GM18519 (cell line): ENCODE results near the gene MAFF.
"Not testable (repeated sequence)": the region's sequence is repeated elsewhere in the genome, so short reads cannot be mapped to it uniquely, and the experiment has no call there.

ENCODE experiments used
- ATAC-seq: cut with Tn5 transposase; IDR thresholded peaks from one replicate; pipeline ENCODE4 v1.9.1; 2021; ENCODE audit warnings: mild to moderate bottlenecking, moderate library complexity; ENCODE audit not compliant: unreplicated experiment, low FRiP score

MAFF gene

GRCh38 chr22:38221908-38222796, 20.4 kb downstream of the MAFF start:
- no peak for ATAC-seq

DNA sequence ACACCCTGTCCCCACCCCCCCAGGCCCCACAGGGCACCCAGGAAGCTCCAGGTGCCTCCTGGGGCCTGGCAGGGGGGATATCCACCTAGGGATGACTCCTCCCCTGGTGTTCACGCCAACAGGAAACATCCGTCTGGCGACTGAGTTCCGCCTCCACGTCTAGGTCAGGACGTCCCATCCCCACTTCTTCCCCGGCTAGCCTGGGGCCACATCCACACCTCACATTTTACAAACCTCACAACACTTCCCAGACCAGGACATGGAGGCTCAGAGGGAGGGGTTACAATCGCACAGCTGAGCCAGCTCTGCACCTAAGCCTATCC, 21.0 kb downstream of the MAFF start:
- no peak for ATAC-seq

DNA sequence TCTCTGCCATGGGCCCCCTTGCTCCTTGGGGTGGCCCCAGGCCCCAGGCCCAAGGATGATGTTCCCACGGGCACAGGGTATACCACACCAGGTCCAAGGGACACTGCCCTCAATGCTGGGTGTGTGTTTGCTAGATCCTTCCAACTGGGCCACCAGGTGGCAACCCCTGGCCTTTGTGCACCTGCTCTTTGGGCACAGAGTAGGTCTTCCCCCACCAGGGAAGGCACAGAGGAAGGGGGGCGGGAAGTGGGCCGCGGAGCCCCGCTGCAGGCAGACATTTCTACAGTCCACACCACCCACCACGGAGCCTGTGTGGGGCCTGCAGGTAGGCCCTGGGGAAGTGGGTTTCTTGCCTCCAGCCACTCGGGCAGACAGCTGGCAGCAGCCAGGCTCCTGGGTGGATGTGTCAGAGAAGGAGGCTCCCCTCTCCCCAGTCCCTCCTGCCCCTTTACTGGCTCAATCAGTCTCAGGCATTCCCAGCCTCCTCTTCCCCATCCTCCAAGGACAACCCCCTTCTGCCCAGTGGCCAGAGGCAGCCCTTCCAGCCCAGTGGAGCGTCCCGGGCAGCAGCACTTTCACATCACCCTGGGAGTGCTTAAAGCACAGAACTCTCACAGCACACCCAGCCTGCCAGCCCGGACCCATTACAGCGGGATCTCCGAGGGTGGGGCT, 21.6 kb downstream of the MAFF start:
- ATAC-seq: no peak

GRCh38 chr22:38226853-38227649, 25.3 kb downstream of the MAFF start:
- no peak for ATAC-seq

DNA sequence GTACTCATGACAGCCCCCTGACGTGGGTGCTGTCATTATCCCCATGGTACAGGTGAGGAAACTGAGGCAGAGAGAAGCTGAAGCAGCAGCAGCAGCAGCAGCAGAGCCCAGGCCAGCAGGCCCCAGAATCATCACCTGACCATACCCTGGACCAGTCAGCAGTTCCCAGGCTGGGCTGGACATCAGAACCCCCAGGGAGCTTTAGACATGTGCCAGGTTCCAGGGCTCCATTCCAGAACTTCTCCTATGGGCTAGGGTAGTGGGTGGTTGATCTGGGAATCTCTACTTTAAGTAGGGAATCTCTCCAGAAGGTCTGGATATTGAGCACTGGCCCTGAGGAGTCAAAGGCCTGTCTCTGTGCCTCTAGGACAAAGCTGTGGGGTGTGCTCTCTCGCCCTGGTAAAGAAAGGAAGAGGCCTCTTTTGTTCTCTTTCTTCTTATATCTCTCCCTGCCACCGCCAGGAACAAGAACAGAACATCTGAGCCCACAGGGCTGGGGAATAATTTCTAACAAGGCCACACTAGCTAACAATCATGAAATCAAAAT, 26.6 kb downstream of the MAFF start:
- ATAC-seq: no peak

DNA sequence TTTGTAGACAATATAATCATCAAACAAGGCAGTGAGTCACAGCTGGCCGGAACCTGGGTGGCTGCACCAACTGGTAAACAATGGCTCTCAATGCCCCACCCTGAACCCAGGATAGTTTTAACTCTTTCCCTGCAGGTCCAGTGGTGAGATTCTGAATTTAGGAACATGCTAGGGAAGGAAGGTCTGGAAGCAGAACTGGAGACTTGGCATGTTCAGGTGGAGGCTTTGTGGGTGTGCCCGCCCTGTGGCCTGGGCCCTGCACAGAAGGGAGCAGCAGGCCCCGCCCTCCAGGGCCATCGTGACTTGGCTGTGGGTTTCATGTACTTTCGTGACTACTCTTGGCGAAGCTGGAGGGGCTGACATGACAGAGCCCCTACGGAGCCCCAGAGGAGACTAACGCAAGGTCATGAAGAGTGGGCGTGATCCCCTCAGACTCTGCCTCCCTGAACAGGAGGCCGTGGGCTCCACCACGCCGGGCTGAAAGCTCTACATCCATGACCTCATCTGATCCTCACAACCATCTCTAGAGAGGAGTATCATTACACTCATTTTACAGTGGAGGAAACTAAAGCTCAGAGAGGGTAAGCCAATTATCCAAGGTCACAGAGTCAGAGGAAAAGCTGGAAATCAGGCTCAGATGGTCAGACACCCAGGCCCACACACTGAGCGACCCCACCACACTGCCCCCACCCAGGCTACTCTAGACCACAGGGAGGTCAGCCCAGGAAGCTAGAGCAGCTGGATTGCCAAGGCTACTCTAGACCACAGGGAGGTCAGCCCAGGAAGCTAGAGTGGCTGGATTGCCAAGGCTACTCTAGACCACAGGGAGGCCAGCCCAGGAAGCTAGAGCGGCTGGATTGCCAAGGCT, 27.3 kb downstream of the MAFF start:
- no peak for ATAC-seq

- ATAC-seq: no peak
Measured at GRCh38 chr22:38230108-38230825, 28.5 kb downstream of the MAFF start.

DNA sequence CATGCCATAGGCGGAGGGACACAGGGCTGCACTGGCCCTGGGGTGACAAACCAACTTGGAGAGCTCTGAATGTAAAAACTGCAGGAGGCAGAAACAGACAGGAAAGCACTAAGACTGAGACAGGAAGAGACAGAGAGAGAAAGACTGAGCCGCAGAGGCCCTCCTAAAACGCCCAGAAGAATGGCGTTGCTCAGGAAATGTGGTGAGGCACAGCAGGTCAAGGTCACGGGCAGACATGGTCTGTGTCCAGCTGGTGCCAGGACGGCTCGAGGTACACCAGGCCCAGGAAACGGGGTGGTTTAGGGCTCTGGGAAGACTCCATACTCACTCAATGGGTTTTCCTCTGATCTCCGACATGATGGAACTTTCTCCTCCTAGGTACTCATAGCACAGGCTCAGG, 29.1 kb downstream of the MAFF start:
- ATAC-seq: no peak

- ATAC-seq: no peak
Measured at GRCh38 chr22:38232196-38232595, 30.4 kb downstream of the MAFF start.

GRCh38 chr22:38233427-38233826, 31.6 kb downstream of the MAFF start:
- no peak for ATAC-seq

- not testable (repeated sequence) for ATAC-seq
Measured at GRCh38 chr22:38233856-38234255, 32.1 kb downstream of the MAFF start.

GRCh38 chr22:38235240-38235850, 33.6 kb downstream of the MAFF start:
- no peak for ATAC-seq

DNA sequence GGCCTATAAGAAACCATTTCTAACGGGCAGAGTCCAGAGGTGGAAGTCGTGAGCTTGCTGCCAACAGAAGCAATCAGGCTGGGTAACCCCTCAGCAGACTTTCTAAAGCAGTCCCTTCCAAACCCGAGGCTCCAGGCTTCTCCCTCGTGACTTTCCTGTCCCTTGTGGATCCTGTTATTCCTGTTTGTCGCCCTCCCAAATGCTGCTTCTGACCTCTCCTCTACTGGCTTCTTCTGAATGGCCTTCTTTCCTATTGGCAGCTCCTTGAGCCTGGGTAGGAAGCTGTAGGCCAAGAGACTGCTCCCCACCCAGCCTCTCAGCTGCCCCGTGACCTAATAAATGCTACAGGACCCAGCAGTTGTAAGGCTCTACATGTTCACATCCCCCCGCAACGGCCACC, 35.0 kb downstream of the MAFF start:
- no peak for ATAC-seq

DNA sequence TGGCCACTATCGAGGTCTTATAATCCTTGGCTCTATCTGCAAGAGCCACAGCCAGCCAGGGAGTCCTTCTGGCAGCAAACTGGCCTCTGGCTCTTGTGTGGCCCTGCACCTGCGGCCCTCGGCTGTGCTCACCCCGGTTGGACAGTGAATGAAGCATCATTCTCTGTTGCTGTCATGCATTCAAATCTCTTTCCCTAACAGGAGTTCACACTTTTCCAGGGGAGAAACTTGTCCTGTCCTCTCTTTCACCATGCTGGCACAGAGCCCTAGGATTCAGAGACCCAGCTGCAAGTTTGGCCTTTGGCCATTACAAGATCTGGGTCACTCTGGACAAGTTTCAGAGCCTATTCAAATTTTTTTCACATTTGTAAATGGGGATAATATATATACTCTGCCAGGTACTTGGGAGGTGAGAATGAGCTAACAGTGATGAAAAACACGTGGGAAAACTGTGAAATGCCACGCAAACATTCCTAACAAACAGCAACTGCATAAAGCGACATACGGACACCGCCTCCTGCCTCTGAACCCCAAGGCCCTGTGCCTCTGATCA, 36.8 kb downstream of the MAFF start:
- ATAC-seq: no peak

- no peak for ATAC-seq
Measured at GRCh38 chr22:38239101-38239761, 37.4 kb downstream of the MAFF start.

DNA sequence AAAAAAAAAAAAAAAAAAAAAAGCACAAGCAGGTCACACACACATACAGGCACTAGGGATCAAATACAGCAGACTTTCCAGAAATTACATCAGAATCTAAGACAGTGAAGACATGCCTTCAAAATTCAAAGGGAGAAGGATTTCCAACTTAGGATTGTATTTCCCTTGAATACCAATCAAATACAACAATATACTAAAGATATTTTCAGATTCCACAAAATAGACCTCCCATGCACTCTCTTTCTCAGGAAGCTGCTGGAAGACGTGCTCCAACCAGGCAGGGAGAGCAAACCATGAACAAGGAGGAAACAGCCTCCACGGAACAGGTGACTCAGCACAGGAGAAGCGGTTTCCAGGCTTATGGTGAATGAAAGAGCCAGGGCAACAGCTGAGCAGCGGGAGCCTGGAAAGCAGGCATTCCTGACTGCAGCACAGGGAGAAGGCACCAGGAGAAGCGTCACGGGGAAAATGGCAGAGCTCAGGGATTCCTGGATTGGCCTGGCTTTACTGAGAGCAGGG, 39.0 kb downstream of the MAFF start:
- ATAC-seq: no peak

- no peak for ATAC-seq
Measured at GRCh38 chr22:38243007-38243765, 41.4 kb downstream of the MAFF start.
